Heart left ventricle (tissue), 16 donors: Measurements from ENCODE around the gene AARSD1. TPM values are rescaled to one million over a fixed set of nuclear protein-coding genes. Genes with fewer than 3 reads are reported as not detected.
"Not testable (repeated sequence)": the region's sequence is repeated elsewhere in the genome, so short reads cannot be mapped to it uniquely, and the experiment has no call there.

Experiments
- ATAC-seq, 4 donors: fragments of 200-7000 bp; cut with Tn5 transposase; one replicate each; pipeline ENCODE4 v1.9.1; 2020 to 2022; ENCODE audit warnings: moderate library complexity in 4 of 4, mild to moderate bottlenecking in 3 of 4, moderate number of reproducible peaks in 1 of 4
- DNase-seq, 5 donors: peaks; one replicate each; pipeline ENCODE4 v3.0.0-alpha.2; 2020
- H3K27ac ChIP-seq, 12 donors: fragments of 200-600 bp; sonication (generic) in 4 of 12; one replicate each; pipeline versions ENCODE4 v1.5.0 to v1.8.0; 2016 to 2022; ENCODE audit warnings: mild to moderate bottlenecking in 2 of 12
- H3K27me3 ChIP-seq, 9 donors: fragments of 200-600 bp; sonication (generic) in 2 of 9; one replicate each; pipeline versions ENCODE4 v1.5.1 to v1.8.0; 2016 to 2022; ENCODE audit warnings: mild to moderate bottlenecking in 3 of 9
- H3K36me3 ChIP-seq, 9 donors: fragments of 200-600 bp; sonication (generic) in 2 of 9; one replicate each; pipeline versions ENCODE4 v1.5.0 to v1.8.0; 2018 to 2022; ENCODE audit warnings: mild to moderate bottlenecking in 2 of 9
- H3K4me1 ChIP-seq, 12 donors: fragments of 200-600 bp; sonication (generic) in 4 of 12; one replicate each; pipeline versions ENCODE4 v1.5.0 to v1.8.0; 2016 to 2022; ENCODE audit warnings: mild to moderate bottlenecking in 3 of 12
- H3K4me3 ChIP-seq, 12 donors: fragments of 200-600 bp; sonication (generic) in 4 of 12; one replicate each; pipeline versions ENCODE4 v1.5.0 to v1.8.0; 2017 to 2022; ENCODE audit warnings: mild to moderate bottlenecking in 9 of 12, moderate library complexity in 4 of 12
- H3K9me3 ChIP-seq, 12 donors: fragments of 200-600 bp; sonication (generic) in 4 of 12; one replicate each; pipeline versions ENCODE4 v1.5.0 to v1.8.0; 2016 to 2022; ENCODE audit warnings: mild to moderate bottlenecking in 1 of 12
- POLR2A ChIP-seq, 2 donors: fragments of 450-650 bp; IDR thresholded peaks; one replicate each; pipeline ENCODE4 v1.6.1; 2017; ENCODE audit warnings: antibody characterized with exemption in 2 of 2, mild to moderate bottlenecking in 2 of 2, moderate library complexity in 2 of 2
- WGBS, 4 donors: extraction: QIAGEN DNeasy Blood & Tissue Kit in 2 of 4; methylation state at CpG; one replicate each; pipeline versions ENCODE4 v1.1.5 to v1.1.7; 2013 to 2018; 5-methylcytosine and 5-hydroxymethylcytosine counted together
- intact Hi-C, 10 donors: fragments of 100-400 bp; cut with DNase I; formaldehyde crosslinking; loops; one replicate each; pipeline versions ENCODE4 v1.11.1 to v1.14.2; 2022
- polyA plus RNA-seq, 2 donors: library from polyadenylated mRNA; stranded (reverse); fragments of 200-250 nt; gene quantifications; one replicate each; pipeline ENCODE4 v1.2.3, GENCODE V29; 2013
- total RNA-seq, 9 donors: library from RNA; depleted of rRNA in 2 of 9; stranded (reverse); fragments of >200 nt in 2 of 9; fragmentation: NEBNext Ultra II Directional in 3 of 9; extraction: Animal tissue kit (Norgen Biotek cat#: 25700) in 3 of 9; gene quantifications; one replicate each; pipeline versions ENCODE4 v1.1.0 to v1.2.4, GENCODE V29; 2016 to 2023
- TF ChIP-seq, protein P1 (sequence below), 12 donors: fragments of 200-600 bp; sonication (generic) in 4 of 12; IDR thresholded peaks; one replicate each; pipeline versions ENCODE4 v1.5.0 to v1.8.0; 2018 to 2022; ENCODE audit warnings: antibody characterized with exemption in 12 of 12, mild to moderate bottlenecking in 5 of 12
- donor health status: ischemic (EF 13 %, LVEDD 7.1; RV severe dilation, severe dysfunction).
- donor health status: healthy with polysubstance abuse.
- donor health status: DM: no; HTN: yes; CAD: no.
- donor health status: DM: no; HTN: no; CAD: no.
- donor health status: ischemic (EF 25% LVEDD 6.9; RV normal size, moderate dysfunction).
- donor health status: ischemic (EF 25% LVEDD 5.7; RV mildly dilated, moderate dysfunction).
- donor health status: healthy.
- donor health status: DM: yes; HTN: yes; CAD: no.
- donor health status: ischemic (EF 35%, LVEDD 5.7; RV mildly dilated, moderate dysfunction).
- donor health status: nonischemic (EF 11% LVEDD 7.7; RV severe dilation, severe dysfunction).
- donor health status: DM: yes; HTN: yes; CAD: no.
- donor health status: PGD.
- donor health status: ischemic (EF 29% LVEDD 5.4; RV normal size, mild dysfunction).
- donor health status: nonischemic (EF 23%, LVEDD 6.1; RV moderate dilation, normal function).

The AARSD1 gene
- total and polyA plus RNA-seq, 11 donors = 19.5 to 66.3 (median 27.0) TPM

DNA sequence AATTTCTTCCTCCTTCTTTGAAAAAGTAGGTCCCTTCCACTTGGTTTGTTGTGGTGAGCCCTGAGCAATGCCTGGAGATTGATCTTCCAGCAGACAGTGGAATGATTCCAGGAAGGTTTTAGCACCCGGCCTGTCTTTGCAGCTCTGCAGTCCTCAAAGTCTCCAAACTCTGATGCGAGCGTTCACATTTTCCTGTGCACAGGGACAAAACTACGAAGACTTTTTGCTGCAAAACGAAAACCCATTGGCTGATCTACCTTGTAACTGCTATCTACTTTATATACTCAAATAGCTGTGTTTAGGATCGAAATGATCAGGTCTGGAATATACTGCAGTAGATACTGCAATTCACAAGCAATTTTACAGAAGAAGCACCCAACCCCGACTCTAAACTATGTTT, 42.0 kb downstream of the AARSD1 start:
- peaks cover 0 to 42% (median 19%) of the 10 kb centered on the region in 12 donors for H3K4me1 ChIP-seq
- no peaks in the 10 kb centered on the region for H3K27me3 ChIP-seq
- no peaks in the 10 kb centered on the region for H3K9me3 ChIP-seq
- no peaks in the 10 kb centered on the region for H3K36me3 ChIP-seq
- intact Hi-C loops = no loop called here
- no peak for DNase-seq
- no peak overlapping the region for H3K4me3 ChIP-seq
- TF ChIP-seq, protein P1, sequence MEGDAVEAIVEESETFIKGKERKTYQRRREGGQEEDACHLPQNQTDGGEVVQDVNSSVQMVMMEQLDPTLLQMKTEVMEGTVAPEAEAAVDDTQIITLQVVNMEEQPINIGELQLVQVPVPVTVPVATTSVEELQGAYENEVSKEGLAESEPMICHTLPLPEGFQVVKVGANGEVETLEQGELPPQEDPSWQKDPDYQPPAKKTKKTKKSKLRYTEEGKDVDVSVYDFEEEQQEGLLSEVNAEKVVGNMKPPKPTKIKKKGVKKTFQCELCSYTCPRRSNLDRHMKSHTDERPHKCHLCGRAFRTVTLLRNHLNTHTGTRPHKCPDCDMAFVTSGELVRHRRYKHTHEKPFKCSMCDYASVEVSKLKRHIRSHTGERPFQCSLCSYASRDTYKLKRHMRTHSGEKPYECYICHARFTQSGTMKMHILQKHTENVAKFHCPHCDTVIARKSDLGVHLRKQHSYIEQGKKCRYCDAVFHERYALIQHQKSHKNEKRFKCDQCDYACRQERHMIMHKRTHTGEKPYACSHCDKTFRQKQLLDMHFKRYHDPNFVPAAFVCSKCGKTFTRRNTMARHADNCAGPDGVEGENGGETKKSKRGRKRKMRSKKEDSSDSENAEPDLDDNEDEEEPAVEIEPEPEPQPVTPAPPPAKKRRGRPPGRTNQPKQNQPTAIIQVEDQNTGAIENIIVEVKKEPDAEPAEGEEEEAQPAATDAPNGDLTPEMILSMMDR (IDR thresholded peaks at IDR 0.05) = no peak
- no peak for TF ChIP-seq POLR2A (IDR thresholded peaks at IDR 0.05)
- 39 to 52% (median 49%) methylated on average over 7 of the region's 7 CpGs for WGBS, 4 donors
- H3K27ac ChIP-seq = peak overlapping the region in 8 of 12 donors; percentile 33 to 68 (median 52)
- no peak for ATAC-seq

DNA sequence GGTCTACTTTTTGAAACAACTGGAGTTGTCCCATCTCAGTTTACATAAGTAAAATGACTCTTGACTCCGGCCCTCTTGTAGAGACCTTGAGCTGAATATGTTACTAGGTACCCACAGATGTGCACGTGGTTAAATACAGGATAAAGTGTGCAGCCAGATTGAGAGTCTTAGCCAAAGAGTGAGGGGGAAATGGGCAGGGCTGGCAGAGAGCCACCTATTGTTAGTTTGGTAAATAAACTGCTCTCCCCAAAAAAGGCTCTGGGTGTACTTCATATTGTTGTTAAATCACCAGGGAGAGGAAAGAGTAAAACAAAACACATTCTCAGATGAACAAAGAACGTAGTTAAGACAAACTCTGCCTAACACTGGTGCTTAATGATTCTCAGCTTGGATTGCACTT, 43.3 kb downstream of the AARSD1 start:
- 42 to 56% (median 50%) methylated on average over 3 of the region's 3 CpGs for WGBS, 4 donors
- Histone ChIP-seq H3K27me3 (no peaks in the 10 kb centered on the region), H3K36me3 (no peaks in the 10 kb centered on the region), H3K4me3 (no peak overlapping the region), H3K9me3 (no peaks in the 10 kb centered on the region), H3K27ac (peak overlapping the region in 8 of 12 donors; percentile 32 to 68 (median 56)), H3K4me1 (peaks cover 0 to 42% (median 19%) of the 10 kb centered on the region in 12 donors)
- ATAC-seq (peak; percentile 43 to 81 (median 54)), DNase-seq (peak in 4 of 5 donors; percentile 38 to 70 (median 52))
- intact Hi-C loops = no loop called here
- TF ChIP-seq POLR2A (IDR thresholded peaks at IDR 0.05) = no peak
- TF ChIP-seq, protein P1 (IDR thresholded peaks at IDR 0.05) = no peak

DNA sequence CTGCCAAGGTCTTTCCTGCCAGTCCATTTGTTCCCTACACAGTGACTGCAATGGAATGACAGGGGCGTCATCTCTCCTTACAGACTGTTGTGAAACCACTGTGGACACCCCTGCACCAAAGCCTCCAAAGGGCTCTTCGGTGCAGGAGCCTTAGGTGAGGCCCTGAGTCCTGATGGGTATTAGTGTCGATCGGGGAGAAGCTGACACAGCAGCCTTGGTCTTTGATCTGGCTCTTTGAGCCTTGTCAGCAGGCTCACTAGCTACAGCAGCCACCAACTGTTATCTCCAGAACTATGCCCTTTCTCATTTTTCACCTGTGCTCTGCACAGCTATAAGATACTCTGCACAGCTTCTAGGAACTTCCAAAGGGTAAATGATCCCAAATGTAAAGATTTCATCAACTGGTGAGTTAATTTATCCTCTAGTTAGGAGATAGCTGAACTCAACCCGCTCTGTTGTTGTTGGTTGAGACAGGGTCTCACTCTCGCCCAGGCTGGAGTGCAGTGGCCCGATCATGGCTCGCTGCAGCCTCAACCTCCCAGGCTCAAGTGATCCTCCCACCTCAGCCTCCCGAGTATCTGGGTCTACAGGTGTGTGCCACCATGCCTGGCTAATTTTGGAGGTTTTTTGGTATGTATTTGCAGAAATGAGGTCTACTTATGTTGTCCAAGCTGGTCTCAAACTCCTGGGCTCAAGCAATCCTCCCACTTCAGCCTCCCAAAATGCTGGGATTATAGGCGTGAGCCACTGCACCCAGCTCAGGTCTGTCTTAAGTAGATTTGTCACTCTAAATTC, 44.0 kb downstream of the AARSD1 start:
- intact Hi-C loops = no loop called here
- Histone ChIP-seq H3K4me1 (peaks cover 0 to 42% (median 17%) of the 10 kb centered on the region in 12 donors), H3K36me3 (no peaks in the 10 kb centered on the region), H3K27ac (peak overlapping the region in 6 of 12 donors; percentile 11 to 53 (median 50)), H3K27me3 (no peaks in the 10 kb centered on the region), H3K4me3 (no peak overlapping the region), H3K9me3 (no peaks in the 10 kb centered on the region)
- no peak for DNase-seq
- 75 to 84% (median 77%) methylated on average over 10 of the region's 10 CpGs for WGBS, 4 donors
- TF ChIP-seq, protein P1 (IDR thresholded peaks at IDR 0.05) = no peak
- no peak for TF ChIP-seq POLR2A (IDR thresholded peaks at IDR 0.05)
- no peak for ATAC-seq

DNA sequence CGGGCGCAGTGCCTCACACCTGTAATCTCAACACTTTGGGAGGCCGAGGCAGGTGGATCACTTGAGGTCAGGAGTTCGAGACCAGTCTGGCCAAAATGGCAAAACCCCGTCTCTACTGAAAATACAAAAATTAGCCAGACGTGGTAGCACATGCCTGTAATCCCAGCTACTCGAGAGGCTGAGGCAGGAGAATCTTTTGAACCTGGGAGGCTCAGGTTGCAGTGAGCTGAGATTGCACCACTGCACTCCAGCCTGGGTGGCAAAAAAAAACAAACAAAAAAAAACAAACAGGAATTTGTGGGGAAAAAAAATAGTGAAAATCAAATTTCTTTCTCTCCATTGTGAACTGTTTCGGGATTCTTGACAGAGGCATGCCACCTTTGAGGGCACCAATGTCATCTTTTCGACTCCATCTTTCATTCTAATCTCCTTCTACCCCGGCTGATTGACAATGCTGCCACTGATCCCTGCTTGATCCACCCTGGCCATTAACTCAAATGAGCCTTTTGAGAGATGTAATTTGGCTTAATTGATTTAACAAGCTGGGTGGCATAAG, 44.7 kb downstream of the AARSD1 start:
- H3K27ac ChIP-seq = peak overlapping the region in 1 of 12 donors; percentile 11
- H3K36me3 ChIP-seq, H3K4me3 ChIP-seq, ATAC-seq, intact Hi-C loops, DNase-seq, H3K9me3 ChIP-seq, H3K27me3 ChIP-seq: not testable (repeated sequence)
- peaks cover 0 to 38% (median 14%) of the 10 kb centered on the region in 12 donors for H3K4me1 ChIP-seq
- WGBS, 4 donors = 88 to 93% (median 91%) methylated on average over 10 of the region's 10 CpGs
